Middle frontal gyrus (tissue), 1 donor: ENCODE results near the gene SCP2.

ENCODE experiments used
- DNase-seq: peaks from one replicate; pipeline ENCODE4 v3.0.0-alpha.2; 2015; ENCODE audit warnings: low spot score; ENCODE audit errors: extremely low spot score

The SCP2 gene

GRCh38 chr1:53066891-53067738, 140.0 kb downstream of the SCP2 start:
- DNase-seq = no peak

- DNase-seq = no peak
Measured at GRCh38 chr1:53067886-53068285, 140.8 kb downstream of the SCP2 start.

- DNase-seq = no peak
Measured at GRCh38 chr1:53068314-53069099, 141.4 kb downstream of the SCP2 start.

GRCh38 chr1:53069265-53069662, 142.2 kb downstream of the SCP2 start:
- no peak for DNase-seq

- DNase-seq = no peak
Measured at GRCh38 chr1:53069663-53070327, 142.7 kb downstream of the SCP2 start.

GRCh38 chr1:53070621-53071020, 143.5 kb downstream of the SCP2 start:
- DNase-seq = no peak

GRCh38 chr1:53071167-53071865, 144.2 kb downstream of the SCP2 start:
- no peak for DNase-seq

GRCh38 chr1:53071915-53072314, 144.8 kb downstream of the SCP2 start:
- DNase-seq = no peak

- DNase-seq = no peak
Measured at GRCh38 chr1:53073287-53073686, 146.2 kb downstream of the SCP2 start.

- DNase-seq = no peak
Measured at GRCh38 chr1:53073868-53074311, 146.8 kb downstream of the SCP2 start.

GRCh38 chr1:53074313-53075154, 147.5 kb downstream of the SCP2 start:
- no peak for DNase-seq

GRCh38 chr1:53075206-53075605, 148.1 kb downstream of the SCP2 start:
- no peak for DNase-seq

GRCh38 chr1:53075761-53076163, 148.7 kb downstream of the SCP2 start:
- no peak for DNase-seq

GRCh38 chr1:53076165-53076564, 149.1 kb downstream of the SCP2 start:
- DNase-seq = no peak

- no peak for DNase-seq
Measured at GRCh38 chr1:53076721-53077598, 149.9 kb downstream of the SCP2 start.

- DNase-seq = no peak
Measured at GRCh38 chr1:53077599-53077965, 150.5 kb downstream of the SCP2 start.

- DNase-seq = no peak
Measured at GRCh38 chr1:53078333-53079101, 151.4 kb downstream of the SCP2 start.

GRCh38 chr1:53079251-53079650, 152.2 kb downstream of the SCP2 start:
- DNase-seq = no peak

- DNase-seq = no peak
Measured at GRCh38 chr1:53080041-53080440, 153.0 kb downstream of the SCP2 start.
